SK-N-SH treated with all-trans-retinoic acid at 6 μM for 48 hours (cell line): ENCODE data around the gene PLCB4.

Experiments used
- ARNTL ChIP-seq: fragments of 450-650 bp; formaldehyde crosslinking; IDR thresholded peaks from 2 replicates; pipeline ENCODE4 v1.5.0; 2020; ENCODE audit warnings: low read depth, mild to moderate bottlenecking, moderate library complexity, borderline replicate concordance
- CSDC2 ChIP-seq: fragments of 250-450 bp; sonication (Bioruptor Pico); IDR thresholded peaks from 2 replicates; pipeline ENCODE4 v1.5.0; 2020; ENCODE audit warnings: mild to moderate bottlenecking, moderate library complexity
- TCF4 ChIP-seq: fragments of 250-450 bp; sonication (Bioruptor Pico); IDR thresholded peaks from 2 replicates; pipeline ENCODE4 v1.8.0; 2021; ENCODE audit warnings: mild to moderate bottlenecking, moderate library complexity, borderline replicate concordance
- ZC3H10 ChIP-seq: fragments of 250-450 bp; sonication (Bioruptor Pico); IDR thresholded peaks from 2 replicates; pipeline ENCODE4 v1.5.1; 2021; ENCODE audit warnings: mild to moderate bottlenecking, moderate library complexity
- ZFP30 ChIP-seq: fragments of 450-650 bp; formaldehyde crosslinking; IDR thresholded peaks from 2 replicates; pipeline ENCODE4 v1.5.0; 2022; ENCODE audit warnings: mild to moderate bottlenecking, moderate library complexity
- TF ChIP-seq, protein P1 (sequence below): fragments of 250-450 bp; sonication (Bioruptor Pico); IDR thresholded peaks from 2 replicates; pipeline ENCODE4 v1.8.0; 2020; ENCODE audit warnings: mild to moderate bottlenecking, moderate library complexity, borderline replicate concordance

DNA sequence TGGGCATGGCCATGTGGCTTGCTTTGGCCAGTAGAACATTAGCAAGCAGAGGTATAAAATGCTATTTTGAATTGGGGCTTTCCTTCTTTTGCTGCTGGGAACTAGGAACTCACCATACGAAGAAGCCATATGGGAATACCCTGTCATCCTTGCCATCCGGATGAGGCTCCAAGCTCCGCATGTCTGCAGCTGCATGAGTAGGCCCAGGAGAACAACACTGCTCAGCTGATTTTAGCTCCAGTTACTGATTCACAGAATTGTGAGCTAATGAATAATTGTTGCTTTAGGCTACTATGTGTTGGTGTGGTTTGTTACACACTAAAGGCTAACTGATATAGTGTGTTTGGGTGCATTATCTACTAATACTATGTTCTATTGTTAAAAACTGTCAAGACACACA, 2.7 kb upstream of the PLCB4 start:
- TF ChIP-seq, protein P1, sequence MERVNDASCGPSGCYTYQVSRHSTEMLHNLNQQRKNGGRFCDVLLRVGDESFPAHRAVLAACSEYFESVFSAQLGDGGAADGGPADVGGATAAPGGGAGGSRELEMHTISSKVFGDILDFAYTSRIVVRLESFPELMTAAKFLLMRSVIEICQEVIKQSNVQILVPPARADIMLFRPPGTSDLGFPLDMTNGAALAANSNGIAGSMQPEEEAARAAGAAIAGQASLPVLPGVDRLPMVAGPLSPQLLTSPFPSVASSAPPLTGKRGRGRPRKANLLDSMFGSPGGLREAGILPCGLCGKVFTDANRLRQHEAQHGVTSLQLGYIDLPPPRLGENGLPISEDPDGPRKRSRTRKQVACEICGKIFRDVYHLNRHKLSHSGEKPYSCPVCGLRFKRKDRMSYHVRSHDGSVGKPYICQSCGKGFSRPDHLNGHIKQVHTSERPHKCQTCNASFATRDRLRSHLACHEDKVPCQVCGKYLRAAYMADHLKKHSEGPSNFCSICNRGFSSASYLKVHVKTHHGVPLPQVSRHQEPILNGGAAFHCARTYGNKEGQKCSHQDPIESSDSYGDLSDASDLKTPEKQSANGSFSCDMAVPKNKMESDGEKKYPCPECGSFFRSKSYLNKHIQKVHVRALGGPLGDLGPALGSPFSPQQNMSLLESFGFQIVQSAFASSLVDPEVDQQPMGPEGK (CRISPR knock-in tag): no peak
- TF ChIP-seq CSDC2 (no peak), ZFP30 (CRISPR knock-in tag) (no peak), ZC3H10 (no peak), TCF4 (CRISPR knock-in tag) (no peak), ARNTL (CRISPR knock-in tag) (no peak)
